ENCODE results near the gene PID1.

The PID1 gene

DNA sequence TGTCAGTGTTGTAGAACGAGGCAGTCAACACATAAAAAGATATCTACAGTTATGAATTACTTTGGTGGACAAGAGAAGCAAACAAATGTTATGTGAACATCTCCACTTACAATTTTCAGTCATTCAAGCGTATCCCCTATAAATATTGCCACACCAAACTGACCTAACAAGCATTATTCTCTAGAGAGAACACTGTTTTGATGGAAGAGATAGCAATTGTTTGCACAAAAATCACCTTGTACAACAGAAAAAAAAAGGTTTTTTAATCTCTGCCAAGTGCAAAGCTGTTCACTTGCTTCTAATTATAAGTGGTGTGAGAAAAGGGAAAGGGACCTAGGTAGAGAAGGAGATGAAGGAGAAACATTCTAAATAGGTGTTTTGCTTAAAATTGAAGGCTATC is 33.8 kb downstream of the PID1 start:
- no peak overlapping the region for H3K4me3 ChIP-seq (ENCODE audit: low read depth, low read length)
- TF ChIP-seq, protein P1, sequence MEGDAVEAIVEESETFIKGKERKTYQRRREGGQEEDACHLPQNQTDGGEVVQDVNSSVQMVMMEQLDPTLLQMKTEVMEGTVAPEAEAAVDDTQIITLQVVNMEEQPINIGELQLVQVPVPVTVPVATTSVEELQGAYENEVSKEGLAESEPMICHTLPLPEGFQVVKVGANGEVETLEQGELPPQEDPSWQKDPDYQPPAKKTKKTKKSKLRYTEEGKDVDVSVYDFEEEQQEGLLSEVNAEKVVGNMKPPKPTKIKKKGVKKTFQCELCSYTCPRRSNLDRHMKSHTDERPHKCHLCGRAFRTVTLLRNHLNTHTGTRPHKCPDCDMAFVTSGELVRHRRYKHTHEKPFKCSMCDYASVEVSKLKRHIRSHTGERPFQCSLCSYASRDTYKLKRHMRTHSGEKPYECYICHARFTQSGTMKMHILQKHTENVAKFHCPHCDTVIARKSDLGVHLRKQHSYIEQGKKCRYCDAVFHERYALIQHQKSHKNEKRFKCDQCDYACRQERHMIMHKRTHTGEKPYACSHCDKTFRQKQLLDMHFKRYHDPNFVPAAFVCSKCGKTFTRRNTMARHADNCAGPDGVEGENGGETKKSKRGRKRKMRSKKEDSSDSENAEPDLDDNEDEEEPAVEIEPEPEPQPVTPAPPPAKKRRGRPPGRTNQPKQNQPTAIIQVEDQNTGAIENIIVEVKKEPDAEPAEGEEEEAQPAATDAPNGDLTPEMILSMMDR (IDR thresholded peaks at IDR 0.05; ENCODE audit: borderline replicate concordance, insufficient read depth, low read depth, low read length) = no peak

DNA sequence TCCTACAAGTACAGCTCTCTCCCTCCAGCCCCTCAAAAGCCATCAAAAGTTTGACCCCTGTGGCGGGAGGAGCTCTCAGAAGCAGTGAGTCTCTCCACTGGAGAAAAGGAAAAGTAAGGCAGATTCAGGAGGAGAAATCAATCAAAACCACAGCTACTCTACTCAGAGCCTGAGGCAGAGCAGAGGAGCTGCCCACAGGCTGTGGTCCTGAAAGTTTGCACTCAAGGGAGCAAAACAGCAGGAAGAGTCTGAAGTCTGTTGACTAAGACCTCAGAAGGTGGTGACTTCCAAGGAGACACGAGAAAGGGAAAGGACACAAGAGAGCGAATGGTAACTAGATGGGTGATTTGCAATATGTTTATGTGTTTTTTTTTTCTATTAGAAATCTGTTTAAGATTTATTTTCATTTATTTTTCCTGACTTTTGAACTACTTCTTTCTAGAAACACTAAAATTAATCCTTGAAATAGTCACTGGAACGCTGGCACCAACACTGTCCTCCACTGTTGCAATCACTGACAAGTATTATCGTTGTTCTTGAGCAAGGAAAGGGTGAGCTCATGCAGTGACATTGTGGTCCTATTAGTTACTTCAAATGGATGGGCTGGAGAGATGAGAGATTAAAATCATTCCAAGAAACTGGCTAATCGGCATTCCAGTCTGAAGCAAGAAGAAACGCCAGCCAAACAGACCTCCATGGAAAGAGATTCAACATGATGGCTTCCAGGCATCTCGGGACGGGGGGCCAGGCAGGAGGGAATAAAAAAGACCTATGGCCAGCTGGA is 35.8 kb downstream of the PID1 start:
- TF ChIP-seq, protein P1 (IDR thresholded peaks at IDR 0.05; ENCODE audit: borderline replicate concordance, insufficient read depth, low read depth, low read length) = no peak
- H3K4me3 ChIP-seq (ENCODE audit: low read depth, low read length) = no peak overlapping the region

DNA sequence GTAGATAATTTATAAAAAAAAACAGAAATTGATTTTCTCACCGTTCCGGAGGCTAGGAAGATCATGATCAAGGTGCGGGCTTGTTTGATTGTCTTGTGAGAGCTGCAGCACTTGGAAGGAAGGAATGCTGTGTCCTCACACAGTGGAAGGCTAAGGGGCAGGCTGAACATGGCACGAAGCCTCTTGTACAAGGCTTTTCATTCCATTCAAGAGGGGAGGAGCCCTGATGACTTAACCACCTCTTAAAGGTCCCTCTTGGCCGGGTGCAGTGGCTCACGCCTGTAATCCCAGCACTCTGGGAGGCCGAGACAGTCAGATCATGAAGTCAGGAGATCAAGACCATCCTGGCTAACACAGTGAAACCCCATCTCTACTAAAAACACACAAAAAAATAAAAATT is 39.2 kb downstream of the PID1 start:
- TF ChIP-seq, protein P1 (IDR thresholded peaks at IDR 0.05; ENCODE audit: borderline replicate concordance, insufficient read depth, low read depth, low read length) = no peak
- H3K4me3 ChIP-seq (ENCODE audit: low read depth, low read length) = no peak overlapping the region

DNA sequence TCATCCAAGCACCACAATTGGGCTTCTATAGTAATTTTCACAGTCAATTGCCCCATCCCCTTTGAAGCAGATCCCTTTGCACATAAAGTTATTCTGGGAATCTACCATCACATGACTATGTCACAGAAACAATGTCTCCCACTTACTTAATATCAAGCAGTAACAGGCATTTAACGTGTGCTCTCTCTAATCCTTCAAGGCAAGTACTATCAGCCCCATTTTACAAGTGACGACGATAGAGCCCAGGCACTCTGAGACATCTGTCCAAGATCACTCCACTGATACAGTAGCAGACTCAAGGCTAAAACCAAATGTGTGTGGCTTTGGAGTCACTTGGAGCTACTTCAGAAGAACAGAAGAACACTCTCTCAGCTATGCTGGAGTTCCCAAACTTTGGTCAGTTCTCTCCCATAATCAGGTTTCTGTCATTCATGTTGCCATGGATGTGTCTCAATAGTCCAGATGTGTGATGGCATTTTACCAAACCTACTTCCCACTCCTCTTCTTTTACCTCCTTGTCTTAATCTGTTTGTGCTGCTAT is 39.7 kb downstream of the PID1 start:
- H3K4me3 ChIP-seq (ENCODE audit: low read depth, low read length) = no peak overlapping the region
- TF ChIP-seq, protein P1 (IDR thresholded peaks at IDR 0.05; ENCODE audit: borderline replicate concordance, insufficient read depth, low read depth, low read length) = no peak

DNA sequence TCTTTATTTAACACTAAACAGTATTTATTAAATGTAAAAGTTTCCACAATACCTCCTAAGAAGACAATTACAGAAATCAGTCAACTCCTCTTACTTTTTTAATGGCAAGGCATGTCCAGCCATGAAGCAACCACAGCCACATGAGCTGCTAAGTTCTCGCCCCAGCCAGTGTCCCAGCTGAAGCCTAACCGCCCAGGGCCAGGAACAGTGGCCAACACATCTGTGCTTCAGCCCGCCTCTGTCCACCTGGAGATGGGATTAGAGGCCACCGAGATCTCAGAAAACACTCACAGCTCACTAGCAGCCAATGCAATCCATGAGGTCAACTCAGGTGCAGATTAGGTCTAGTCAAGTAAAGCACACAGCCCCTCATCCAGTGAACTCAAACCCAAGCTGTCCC is 40.2 kb downstream of the PID1 start:
- H3K4me3 ChIP-seq (ENCODE audit: low read depth, low read length) = no peak overlapping the region
- TF ChIP-seq, protein P1 (IDR thresholded peaks at IDR 0.05; ENCODE audit: borderline replicate concordance, insufficient read depth, low read depth, low read length) = no peak

DNA sequence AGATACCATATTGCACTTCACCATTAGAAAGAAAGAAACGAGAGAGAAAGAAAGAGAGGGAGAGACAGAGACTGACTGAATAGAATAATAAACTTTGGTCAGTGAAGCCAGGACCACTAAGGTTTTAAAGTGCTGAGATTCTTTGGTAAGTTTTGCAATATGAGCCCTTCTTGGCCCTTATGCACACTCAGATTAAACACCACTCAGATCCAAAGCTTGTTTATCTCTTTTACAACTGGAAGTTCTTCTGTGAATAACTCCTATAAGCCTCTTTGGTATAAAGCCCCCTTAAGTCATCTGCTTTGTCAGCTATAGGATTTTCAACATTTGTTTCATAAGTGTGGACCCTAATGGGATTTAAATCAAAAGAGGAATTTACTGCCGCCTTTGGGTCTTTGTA is 40.8 kb downstream of the PID1 start:
- H3K4me3 ChIP-seq (ENCODE audit: low read depth, low read length) = no peak overlapping the region
- TF ChIP-seq, protein P1 (IDR thresholded peaks at IDR 0.05; ENCODE audit: borderline replicate concordance, insufficient read depth, low read depth, low read length) = no peak

DNA sequence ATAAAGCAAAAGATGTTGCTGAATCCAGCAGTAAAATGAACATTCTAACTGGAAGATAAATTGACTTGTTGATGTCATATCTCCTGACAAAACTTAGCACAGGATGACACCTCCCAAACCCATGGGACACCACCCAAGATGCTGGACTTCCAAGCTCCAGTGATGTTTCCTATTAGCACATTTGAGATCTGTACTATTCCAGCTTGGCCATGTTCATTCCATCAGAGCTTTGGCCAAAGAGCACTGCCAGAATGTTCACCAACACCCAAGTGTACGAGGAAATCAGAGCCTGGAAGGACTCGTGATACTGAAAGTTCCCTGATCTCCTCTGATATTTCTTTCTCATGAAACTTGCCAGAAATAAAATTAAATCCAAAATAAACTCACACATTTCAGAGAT is 44.7 kb downstream of the PID1 start:
- TF ChIP-seq, protein P1 (IDR thresholded peaks at IDR 0.05; ENCODE audit: borderline replicate concordance, insufficient read depth, low read depth, low read length) = no peak
- no peak overlapping the region for H3K4me3 ChIP-seq (ENCODE audit: low read depth, low read length)

Measured in GM12875 (cell line).